ENCODE data around the gene C1orf159.
"Not testable (repeated sequence)": the region's sequence is repeated elsewhere in the genome, so short reads cannot be mapped to it uniquely, and the experiment has no call there.

The C1orf159 gene

GRCh38 chr1:1146596-1146995 is 30.7 kb upstream of the C1orf159 start:
- no peaks in the 10 kb centered on the region for H3K27me3 ChIP-seq (ENCODE audit: control insufficient read depth, insufficient read depth, low read length)
- no peak overlapping the region for H3K27ac ChIP-seq (ENCODE audit: low read length)
- H3K4me3 ChIP-seq (ENCODE audit: low read length) = no peak overlapping the region
- no peak overlapping the region for H3K9ac ChIP-seq (ENCODE audit: low read length)
- H3K4me1 ChIP-seq (ENCODE audit: control insufficient read depth, low read depth, low read length) = no peaks in the 10 kb centered on the region
- no peaks in the 10 kb centered on the region for H3K36me3 ChIP-seq (ENCODE audit: control insufficient read depth, low read depth, low read length)
- H3K9me3 ChIP-seq (ENCODE audit: control insufficient read depth, low read depth, low read length) = no peaks in the 10 kb centered on the region

DNA sequence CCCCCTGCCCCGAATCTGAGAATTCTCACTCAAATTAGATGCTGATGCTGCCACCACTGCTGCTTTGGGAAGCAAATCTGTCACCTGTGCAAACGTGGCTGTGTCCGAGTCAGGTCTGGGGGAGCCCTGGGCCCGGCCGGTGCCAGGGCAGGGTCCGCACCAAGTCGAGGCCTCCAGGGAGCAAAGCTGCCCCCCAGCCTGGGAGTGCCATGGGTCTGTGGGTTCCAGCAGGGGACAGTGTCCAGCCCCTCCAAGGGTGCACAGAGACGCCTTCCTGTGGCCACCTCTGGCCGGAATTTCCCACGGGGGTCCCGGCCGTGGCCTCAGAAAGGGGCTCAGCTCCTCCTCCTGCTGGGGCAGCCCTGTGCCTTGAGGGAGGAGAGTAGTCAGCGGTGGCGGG is 30.1 kb upstream of the C1orf159 start:
- H3K36me3 ChIP-seq (ENCODE audit: control insufficient read depth, low read depth, low read length) = no peaks in the 10 kb centered on the region
- no peaks in the 10 kb centered on the region for H3K4me1 ChIP-seq (ENCODE audit: control insufficient read depth, low read depth, low read length)
- H3K27ac ChIP-seq (ENCODE audit: low read length) = no peak overlapping the region
- no peak overlapping the region for H3K4me3 ChIP-seq (ENCODE audit: low read length)
- H3K9me3 ChIP-seq (ENCODE audit: control insufficient read depth, low read depth, low read length) = no peaks in the 10 kb centered on the region
- no peak overlapping the region for H3K9ac ChIP-seq (ENCODE audit: low read length)
- H3K27me3 ChIP-seq (ENCODE audit: control insufficient read depth, insufficient read depth, low read length) = no peaks in the 10 kb centered on the region

DNA sequence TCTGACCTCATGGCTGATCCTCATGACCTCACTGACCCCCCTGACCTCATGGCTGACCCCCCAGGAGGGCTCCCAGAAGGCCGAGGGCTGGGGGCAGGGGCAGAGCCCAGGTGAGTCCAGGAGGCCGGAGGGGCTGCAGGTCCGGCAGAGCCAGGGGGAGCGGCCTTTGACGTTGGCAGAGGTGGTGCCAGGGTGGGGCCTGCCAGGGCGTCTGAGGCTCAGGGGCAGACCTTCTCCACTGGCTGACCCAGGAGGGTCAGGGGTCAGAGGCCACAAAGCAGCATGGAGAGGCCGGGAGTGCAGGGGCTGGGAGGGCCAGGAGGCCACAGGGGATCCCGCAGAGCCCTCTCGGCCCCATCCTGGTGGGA is 29.6 kb upstream of the C1orf159 start:
- Histone ChIP-seq H3K36me3 (ENCODE audit: control insufficient read depth, low read depth, low read length) (no peaks in the 10 kb centered on the region), H3K9me3 (ENCODE audit: control insufficient read depth, low read depth, low read length) (no peaks in the 10 kb centered on the region), H3K27me3 (ENCODE audit: control insufficient read depth, insufficient read depth, low read length) (no peaks in the 10 kb centered on the region), H3K4me1 (ENCODE audit: control insufficient read depth, low read depth, low read length) (no peaks in the 10 kb centered on the region), H3K4me3 (ENCODE audit: low read length) (no peak overlapping the region), H3K9ac (ENCODE audit: low read length) (no peak overlapping the region), H3K27ac (ENCODE audit: low read length) (no peak overlapping the region)

GRCh38 chr1:1144843-1145546 is 29.1 kb upstream of the C1orf159 start:
- Histone ChIP-seq H3K9me3 (ENCODE audit: control insufficient read depth, low read depth, low read length) (no peaks in the 10 kb centered on the region), H3K4me3 (ENCODE audit: low read length) (no peak overlapping the region), H3K9ac (ENCODE audit: low read length) (peak overlapping the region; percentile 4), H3K27ac (ENCODE audit: low read length) (no peak overlapping the region), H3K36me3 (ENCODE audit: control insufficient read depth, low read depth, low read length) (no peaks in the 10 kb centered on the region), H3K4me1 (ENCODE audit: control insufficient read depth, low read depth, low read length) (no peaks in the 10 kb centered on the region), H3K27me3 (ENCODE audit: control insufficient read depth, insufficient read depth, low read length) (no peaks in the 10 kb centered on the region)

- Histone ChIP-seq H3K27ac (ENCODE audit: low read length) (no peak overlapping the region), H3K27me3 (ENCODE audit: control insufficient read depth, insufficient read depth, low read length) (no peaks in the 10 kb centered on the region), H3K36me3 (ENCODE audit: control insufficient read depth, low read depth, low read length) (no peaks in the 10 kb centered on the region), H3K9me3 (ENCODE audit: control insufficient read depth, low read depth, low read length) (no peaks in the 10 kb centered on the region), H3K9ac (ENCODE audit: low read length) (peak overlapping the region; percentile 4), H3K4me3 (ENCODE audit: low read length) (no peak overlapping the region), H3K4me1 (ENCODE audit: control insufficient read depth, low read depth, low read length) (no peaks in the 10 kb centered on the region)
Measured at GRCh38 chr1:1144122-1144842, 28.4 kb upstream of the C1orf159 start.

GRCh38 chr1:1143636-1144035 is 27.7 kb upstream of the C1orf159 start:
- Histone ChIP-seq H3K36me3 (ENCODE audit: control insufficient read depth, low read depth, low read length) (no peaks in the 10 kb centered on the region), H3K27ac (ENCODE audit: low read length) (no peak overlapping the region), H3K4me3 (ENCODE audit: low read length) (no peak overlapping the region), H3K4me1 (ENCODE audit: control insufficient read depth, low read depth, low read length) (no peaks in the 10 kb centered on the region), H3K9me3 (ENCODE audit: control insufficient read depth, low read depth, low read length) (no peaks in the 10 kb centered on the region), H3K9ac (ENCODE audit: low read length) (no peak overlapping the region), H3K27me3 (ENCODE audit: control insufficient read depth, insufficient read depth, low read length) (no peaks in the 10 kb centered on the region)

GRCh38 chr1:1142844-1143243 is 27.0 kb upstream of the C1orf159 start:
- Histone ChIP-seq H3K4me1 (ENCODE audit: control insufficient read depth, low read depth, low read length) (no peaks in the 10 kb centered on the region), H3K27me3 (ENCODE audit: control insufficient read depth, insufficient read depth, low read length) (peaks cover 1% of the 10 kb centered on the region), H3K4me3 (ENCODE audit: low read length) (no peak overlapping the region), H3K9me3 (ENCODE audit: control insufficient read depth, low read depth, low read length) (no peaks in the 10 kb centered on the region), H3K36me3 (ENCODE audit: control insufficient read depth, low read depth, low read length) (no peaks in the 10 kb centered on the region), H3K9ac (ENCODE audit: low read length) (no peak overlapping the region), H3K27ac (ENCODE audit: low read length) (no peak overlapping the region)

DNA sequence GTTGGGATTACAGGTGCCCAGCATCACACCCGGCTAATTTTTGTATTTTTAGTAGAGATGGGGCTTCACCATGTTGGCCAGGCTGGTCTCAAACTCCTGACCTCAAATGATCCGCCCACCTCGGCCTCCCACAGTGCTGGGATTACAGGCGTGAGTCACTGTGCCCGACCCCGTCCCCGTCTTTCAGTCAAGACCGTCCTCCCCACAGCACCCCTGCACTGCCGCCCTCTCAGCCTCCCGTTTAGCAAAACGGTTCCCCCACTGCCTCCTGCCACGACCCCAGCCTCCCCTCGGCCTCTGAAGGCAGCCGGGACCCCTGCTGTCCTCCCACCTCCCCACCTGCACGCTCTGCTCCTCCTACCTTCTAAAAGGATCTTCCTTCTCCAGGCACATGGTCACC is 26.5 kb upstream of the C1orf159 start:
- not testable (repeated sequence) for H3K4me3 ChIP-seq (ENCODE audit: low read length); H3K4me1 ChIP-seq (ENCODE audit: control insufficient read depth, low read depth, low read length); H3K36me3 ChIP-seq (ENCODE audit: control insufficient read depth, low read depth, low read length); H3K9me3 ChIP-seq (ENCODE audit: control insufficient read depth, low read depth, low read length); H3K27ac ChIP-seq (ENCODE audit: low read length); H3K27me3 ChIP-seq (ENCODE audit: control insufficient read depth, insufficient read depth, low read length); H3K9ac ChIP-seq (ENCODE audit: low read length)

GRCh38 chr1:1141911-1142250 is 26.0 kb upstream of the C1orf159 start:
- H3K27ac ChIP-seq (ENCODE audit: low read length) = no peak overlapping the region
- H3K9me3 ChIP-seq (ENCODE audit: control insufficient read depth, low read depth, low read length) = no peaks in the 10 kb centered on the region
- H3K4me3 ChIP-seq (ENCODE audit: low read length) = no peak overlapping the region
- no peaks in the 10 kb centered on the region for H3K4me1 ChIP-seq (ENCODE audit: control insufficient read depth, low read depth, low read length)
- H3K36me3 ChIP-seq (ENCODE audit: control insufficient read depth, low read depth, low read length) = no peaks in the 10 kb centered on the region
- H3K9ac ChIP-seq (ENCODE audit: low read length) = no peak overlapping the region
- peaks cover 8% of the 10 kb centered on the region for H3K27me3 ChIP-seq (ENCODE audit: control insufficient read depth, insufficient read depth, low read length)

- Histone ChIP-seq H3K4me1 (ENCODE audit: control insufficient read depth, low read depth, low read length) (no peaks in the 10 kb centered on the region), H3K9me3 (ENCODE audit: control insufficient read depth, low read depth, low read length) (no peaks in the 10 kb centered on the region), H3K9ac (ENCODE audit: low read length) (no peak overlapping the region), H3K27me3 (ENCODE audit: control insufficient read depth, insufficient read depth, low read length) (peaks cover 12% of the 10 kb centered on the region), H3K4me3 (ENCODE audit: low read length) (no peak overlapping the region), H3K36me3 (ENCODE audit: control insufficient read depth, low read depth, low read length) (no peaks in the 10 kb centered on the region), H3K27ac (ENCODE audit: low read length) (no peak overlapping the region)
Measured at GRCh38 chr1:1141244-1141910, 25.5 kb upstream of the C1orf159 start.

DNA sequence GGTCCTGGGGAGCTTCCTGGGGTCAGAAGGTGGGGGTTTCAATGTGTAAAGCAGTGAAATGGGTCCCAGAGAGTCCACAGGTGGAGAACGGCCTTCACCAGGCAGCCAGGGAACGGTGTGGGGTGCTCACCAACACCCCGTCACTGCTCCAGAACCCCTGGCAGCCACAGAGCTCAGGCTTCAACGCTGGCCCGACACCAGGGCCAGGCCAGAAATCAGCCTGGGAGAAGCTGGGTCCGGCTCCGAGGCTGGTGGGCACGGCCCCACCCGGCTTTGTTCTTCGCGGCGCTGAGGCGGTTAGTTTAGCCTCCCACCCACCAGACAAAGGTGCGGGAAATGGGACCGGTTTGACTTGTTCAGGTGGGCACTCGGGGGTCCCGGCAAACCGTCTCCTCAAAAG is 24.8 kb upstream of the C1orf159 start:
- H3K27me3 ChIP-seq (ENCODE audit: control insufficient read depth, insufficient read depth, low read length) = peaks cover 12% of the 10 kb centered on the region
- H3K9me3 ChIP-seq (ENCODE audit: control insufficient read depth, low read depth, low read length) = no peaks in the 10 kb centered on the region
- no peak overlapping the region for H3K4me3 ChIP-seq (ENCODE audit: low read length)
- no peaks in the 10 kb centered on the region for H3K4me1 ChIP-seq (ENCODE audit: control insufficient read depth, low read depth, low read length)
- H3K9ac ChIP-seq (ENCODE audit: low read length) = no peak overlapping the region
- H3K27ac ChIP-seq (ENCODE audit: low read length) = no peak overlapping the region
- H3K36me3 ChIP-seq (ENCODE audit: control insufficient read depth, low read depth, low read length) = no peaks in the 10 kb centered on the region
